Hematopoietic multipotent progenitor cell treated with erythropoietin and hydrocortisone succinate and interleukin-3 and kit ligand, for 17 days (in vitro differentiated cells): ENCODE results near the gene AHCTF1.
"Not testable (repeated sequence)": the region's sequence is repeated elsewhere in the genome, so short reads cannot be mapped to it uniquely, and the experiment has no call there.

Experiments used
- DNase-seq: peaks from one replicate; pipeline ENCODE4 v3.0.0-alpha.2; 2015; ENCODE audit warnings: low spot score

The AHCTF1 gene

GRCh38 chr1:246838118-246838456, 93.7 kb downstream of the AHCTF1 start:
- no peak for DNase-seq

GRCh38 chr1:246837418-246838117, 94.2 kb downstream of the AHCTF1 start:
- no peak for DNase-seq

- no peak for DNase-seq
Observed at GRCh38 chr1:246836209-246836966, 95.4 kb downstream of the AHCTF1 start.

- no peak for DNase-seq
Observed at GRCh38 chr1:246831543-246831942, 100.2 kb downstream of the AHCTF1 start.

GRCh38 chr1:246828818-246829217, 102.9 kb downstream of the AHCTF1 start:
- DNase-seq, result no peak

GRCh38 chr1:246827396-246827795, 104.4 kb downstream of the AHCTF1 start:
- no peak for DNase-seq

- no peak for DNase-seq
Observed at GRCh38 chr1:246825557-246826175, 106.1 kb downstream of the AHCTF1 start.

GRCh38 chr1:246824541-246824940, 107.2 kb downstream of the AHCTF1 start:
- no peak for DNase-seq

- DNase-seq, result not testable (repeated sequence)
Observed at GRCh38 chr1:246822154-246822553, 109.6 kb downstream of the AHCTF1 start.

GRCh38 chr1:246820666-246821065, 111.1 kb downstream of the AHCTF1 start:
- no peak for DNase-seq

GRCh38 chr1:246817778-246818177, 114.0 kb downstream of the AHCTF1 start:
- DNase-seq, result not testable (repeated sequence)

GRCh38 chr1:246815693-246816270, 116.0 kb downstream of the AHCTF1 start:
- DNase-seq, result no peak

- no peak for DNase-seq
Observed at GRCh38 chr1:246814890-246815289, 116.9 kb downstream of the AHCTF1 start.

- not testable (repeated sequence) for DNase-seq
Observed at GRCh38 chr1:246813325-246813724, 118.4 kb downstream of the AHCTF1 start.

GRCh38 chr1:246811985-246812384, 119.8 kb downstream of the AHCTF1 start:
- no peak for DNase-seq

- DNase-seq, result no peak
Observed at GRCh38 chr1:246809473-246809872, 122.3 kb downstream of the AHCTF1 start.

- no peak for DNase-seq
Observed at GRCh38 chr1:246805135-246805716, 126.5 kb downstream of the AHCTF1 start.

GRCh38 chr1:246803883-246804282, 127.9 kb downstream of the AHCTF1 start:
- no peak for DNase-seq

- no peak for DNase-seq
Observed at GRCh38 chr1:246803373-246803772, 128.4 kb downstream of the AHCTF1 start.

GRCh38 chr1:246801241-246802020, 130.3 kb downstream of the AHCTF1 start:
- DNase-seq, result no peak

- no peak for DNase-seq
Observed at GRCh38 chr1:246800756-246801155, 131.0 kb downstream of the AHCTF1 start.

- no peak for DNase-seq
Observed at GRCh38 chr1:246800356-246800755, 131.4 kb downstream of the AHCTF1 start.
